Ovary (tissue), 9 donors: ENCODE data around the gene SLC12A9. TPM values are rescaled to one million over a fixed set of nuclear protein-coding genes. Genes with fewer than 3 reads are reported as not detected.
A peak's percentile ranks its signal among the peaks of the same experiment; 100 is the strongest.

Experiments used
- DNase-seq, 5 donors: peaks; one replicate each; pipeline ENCODE4 v3.0.0-alpha.2; 2019 to 2020
- H3K27ac ChIP-seq, 2 donors: fragments of 200-600 bp; one replicate each; pipeline versions ENCODE4 v1.5.1 to v1.8.0; 2019 to 2022
- H3K27me3 ChIP-seq: fragments of 200-600 bp; one replicate; pipeline ENCODE4 v1.8.0; 2022
- H3K36me3 ChIP-seq: fragments of 200-600 bp; sonication (generic); one replicate; pipeline ENCODE4 v1.5.1; 2019
- H3K4me1 ChIP-seq: one replicate; pipeline ENCODE4 v1.8.1; 2013; ENCODE audit warnings: mild to moderate bottlenecking, moderate library complexity; ENCODE audit not compliant: insufficient read depth
- H3K4me3 ChIP-seq: fragments of 200-600 bp; sonication (generic); one replicate; pipeline ENCODE4 v1.5.1; 2017
- H3K9me3 ChIP-seq, 2 donors: fragments of 200-600 bp in 1 of 2; sonication (generic) in 1 of 2; one replicate each; pipeline versions ENCODE4 v1.5.1 to v1.8.1; 2013 to 2019; ENCODE audit warnings: mild to moderate bottlenecking in 1 of 2, moderate library complexity in 1 of 2
- EP300 ChIP-seq: sonication (generic); formaldehyde crosslinking; IDR thresholded peaks from one replicate; pipeline ENCODE4 v1.6.1; 2017; ENCODE audit warnings: antibody characterized with exemption
- POLR2A ChIP-seq: fragments of 450-650 bp; IDR thresholded peaks from one replicate; pipeline ENCODE4 v1.6.1; 2017; ENCODE audit warnings: antibody characterized with exemption, mild to moderate bottlenecking, moderate library complexity
- WGBS, 3 donors: extraction: QIAGEN DNeasy Blood & Tissue Kit in 1 of 3; methylation state at CpG; one replicate each; pipeline versions ENCODE4 v1.1.5 to v1.1.7; 2013 to 2017; 5-methylcytosine and 5-hydroxymethylcytosine counted together
- intact Hi-C, 4 donors: fragments of 100-400 bp; cut with DNase I; formaldehyde crosslinking; loops; one replicate each; pipeline versions ENCODE4 v1.11.0 to v1.15.1; 2022 to 2023
- polyA plus RNA-seq, 2 donors: library from polyadenylated mRNA; stranded (reverse); fragments of 200-250 nt in 1 of 2; fragments of 350-450 nt in 1 of 2; fragmentation: Illumina TruSeq in 1 of 2; extraction: RNeasy Lipid Tissue Mini Kit (QIAGEN cat#74804) in 1 of 2; gene quantifications; one replicate each; pipeline ENCODE4 v1.2.3, GENCODE V29; 2013 to 2014
- total RNA-seq, 7 donors: library from RNA; depleted of rRNA in 2 of 7; stranded (reverse); fragments of >200 nt in 2 of 7; fragmentation: NEBNext Ultra II Directional in 3 of 7; extraction: Animal tissue kit (Norgen Biotek cat#: 25700) in 3 of 7; gene quantifications; one replicate each; pipeline versions ENCODE4 v1.1.0 to v1.2.4, GENCODE V29; 2016 to 2023
- TF ChIP-seq, protein P1 (sequence below), 3 donors: fragments of 450-650 bp in 2 of 3; fragments of 200-600 bp in 1 of 3; IDR thresholded peaks; one replicate each; pipeline versions ENCODE4 v1.5.1 to v1.8.0; 2016 to 2022; ENCODE audit warnings: antibody characterized with exemption in 3 of 3, mild to moderate bottlenecking in 1 of 3
- donor health status: DM: no; HTN: no; CAD: no; lungs with moderate emphysema.
- donor health status: DM: no; HTN: no; CAD: no.
- donor health status: Bipolar disorder and iron deficiency.
- donor health status: DM: yes; HTN: yes; CAD: no.
- donor health status: DM: no; HTN: no; CAD: no.
- donor health status: DM: yes; HTN: yes; CAD: no.

SLC12A9 gene
- total and polyA plus RNA-seq, 9 donors, result 4.7 to 31.8 (median 25.2) TPM

DNA sequence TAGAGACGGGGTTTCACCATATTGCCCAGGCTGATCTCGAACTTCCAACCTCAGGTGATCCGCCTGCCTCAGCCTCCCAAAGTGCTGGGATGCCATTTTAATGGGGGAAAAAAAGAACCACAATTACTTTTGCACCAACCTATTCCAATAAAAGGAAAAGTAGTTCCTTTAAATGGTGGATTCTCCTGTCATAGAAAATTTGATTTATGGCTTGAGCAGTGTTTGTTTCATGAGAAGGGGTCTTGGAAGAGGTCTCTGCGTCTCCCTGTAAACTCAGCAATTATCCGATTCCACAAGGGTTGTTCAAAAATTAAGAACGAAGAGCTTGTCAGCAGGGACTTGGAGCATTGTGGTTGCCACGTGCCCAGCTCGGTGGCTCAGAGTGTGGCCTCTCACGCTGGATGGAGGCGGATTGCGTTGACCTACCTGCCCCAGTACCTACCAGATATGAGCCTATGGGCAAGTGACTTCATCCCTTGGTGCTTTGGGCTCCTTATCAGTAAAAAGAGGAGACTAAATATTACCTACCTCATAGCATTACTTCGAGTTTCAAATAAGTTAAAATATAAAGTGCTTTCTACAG, 11.8 kb downstream of the SLC12A9 start:
- Histone ChIP-seq H3K27ac (no peak overlapping the region), H3K4me3 (no peak overlapping the region), H3K9me3 (no peaks in the 10 kb centered on the region), H3K36me3 (no peaks in the 10 kb centered on the region), H3K4me1 (peaks cover 10% of the 10 kb centered on the region), H3K27me3 (no peaks in the 10 kb centered on the region)
- WGBS, 3 donors, result 88 to 91% (median 90%) methylated on average over 12 of the region's 12 CpGs
- intact Hi-C loops, result loop anchor here in 3 of 4 donors (10.0 kb wide), 2 partner anchors 160 to 390 kb away; partner anchors contain the start of genes TSC22D4 (in 2 of the 3) and POP7 (in 1 of the 3)
- no peak for TF ChIP-seq POLR2A
- TF ChIP-seq, protein P1, sequence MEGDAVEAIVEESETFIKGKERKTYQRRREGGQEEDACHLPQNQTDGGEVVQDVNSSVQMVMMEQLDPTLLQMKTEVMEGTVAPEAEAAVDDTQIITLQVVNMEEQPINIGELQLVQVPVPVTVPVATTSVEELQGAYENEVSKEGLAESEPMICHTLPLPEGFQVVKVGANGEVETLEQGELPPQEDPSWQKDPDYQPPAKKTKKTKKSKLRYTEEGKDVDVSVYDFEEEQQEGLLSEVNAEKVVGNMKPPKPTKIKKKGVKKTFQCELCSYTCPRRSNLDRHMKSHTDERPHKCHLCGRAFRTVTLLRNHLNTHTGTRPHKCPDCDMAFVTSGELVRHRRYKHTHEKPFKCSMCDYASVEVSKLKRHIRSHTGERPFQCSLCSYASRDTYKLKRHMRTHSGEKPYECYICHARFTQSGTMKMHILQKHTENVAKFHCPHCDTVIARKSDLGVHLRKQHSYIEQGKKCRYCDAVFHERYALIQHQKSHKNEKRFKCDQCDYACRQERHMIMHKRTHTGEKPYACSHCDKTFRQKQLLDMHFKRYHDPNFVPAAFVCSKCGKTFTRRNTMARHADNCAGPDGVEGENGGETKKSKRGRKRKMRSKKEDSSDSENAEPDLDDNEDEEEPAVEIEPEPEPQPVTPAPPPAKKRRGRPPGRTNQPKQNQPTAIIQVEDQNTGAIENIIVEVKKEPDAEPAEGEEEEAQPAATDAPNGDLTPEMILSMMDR (IDR thresholded peaks at IDR 0.05), result no peak
- TF ChIP-seq EP300, result no peak
- no peak for DNase-seq

- Histone ChIP-seq H3K4me3 (no peak overlapping the region), H3K4me1 (peaks cover 10% of the 10 kb centered on the region), H3K9me3 (no peaks in the 10 kb centered on the region), H3K36me3 (no peaks in the 10 kb centered on the region), H3K27me3 (no peaks in the 10 kb centered on the region), H3K27ac (peak overlapping the region; percentile 88 to 96)
- intact Hi-C loops, result loop anchor here in 3 of 4 donors (10.0 kb wide), 2 partner anchors 161 to 391 kb away; partner anchors contain the start of genes TSC22D4 (in 2 of the 3) and POP7 (in 1 of the 3)
- DNase-seq, result no peak
- TF ChIP-seq EP300 (no peak), POLR2A (no peak)
- TF ChIP-seq, protein P1 (IDR thresholded peaks at IDR 0.05), result no peak
- WGBS, 3 donors, result 84 to 89% (median 86%) methylated on average over 17 of the region's 17 CpGs
These were observed 12.9 kb downstream of the SLC12A9 start for GRCh38 chr7:100865372-100865911.

DNA sequence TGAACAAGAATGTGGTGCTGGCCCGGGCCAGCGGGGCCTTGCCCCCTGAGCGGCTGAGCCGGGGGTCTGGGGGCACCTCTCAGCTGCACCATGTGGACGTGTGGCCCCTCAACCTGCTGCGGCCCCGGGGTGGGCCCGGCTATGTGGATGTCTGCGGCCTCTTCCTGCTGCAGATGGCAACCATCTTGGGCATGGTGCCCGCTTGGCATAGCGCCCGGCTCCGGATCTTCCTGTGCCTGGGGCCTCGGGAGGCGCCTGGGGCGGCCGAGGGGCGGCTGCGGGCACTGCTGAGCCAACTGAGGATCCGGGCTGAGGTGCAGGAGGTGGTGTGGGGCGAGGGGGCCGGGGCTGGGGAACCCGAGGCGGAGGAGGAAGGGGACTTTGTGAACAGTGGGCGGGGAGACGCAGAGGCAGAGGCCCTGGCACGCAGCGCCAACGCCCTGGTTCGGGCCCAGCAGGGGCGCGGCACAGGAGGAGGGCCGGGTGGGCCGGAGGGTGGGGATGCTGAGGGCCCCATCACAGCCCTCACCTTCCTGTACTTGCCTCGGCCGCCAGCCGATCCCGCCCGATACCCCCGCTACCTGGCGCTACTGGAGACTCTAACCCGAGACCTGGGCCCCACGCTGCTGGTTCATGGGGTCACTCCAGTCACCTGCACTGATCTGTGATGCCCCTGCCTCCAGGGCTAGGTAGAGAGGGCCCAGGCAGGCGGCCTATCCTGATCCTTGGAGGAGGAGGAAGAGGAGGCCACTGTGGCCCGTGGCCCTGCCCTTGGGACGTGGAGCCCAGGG, 13.6 kb downstream of the SLC12A9 start:
- WGBS, 3 donors, result 61 to 83% (median 73%) methylated on average over 28 to 46 of the region's 46 CpGs
- peak overlapping the region; percentile 88 to 96 for H3K27ac ChIP-seq
- no peak for TF ChIP-seq EP300
- TF ChIP-seq POLR2A, result no peak
- TF ChIP-seq, protein P1 (IDR thresholded peaks at IDR 0.05), result no peak
- no peaks in the 10 kb centered on the region for H3K9me3 ChIP-seq
- no peaks in the 10 kb centered on the region for H3K36me3 ChIP-seq
- no peaks in the 10 kb centered on the region for H3K27me3 ChIP-seq
- peak overlapping the region; percentile 99 for H3K4me3 ChIP-seq
- peaks cover 10% of the 10 kb centered on the region for H3K4me1 ChIP-seq
- DNase-seq, result peak; percentile 63 to 86 (median 85)
- intact Hi-C loops, result loop anchor here in 3 of 4 donors (10.0 kb wide), 2 partner anchors 161 to 391 kb away; partner anchors contain the start of genes TSC22D4 (in 2 of the 3) and POP7 (in 1 of the 3)

DNA sequence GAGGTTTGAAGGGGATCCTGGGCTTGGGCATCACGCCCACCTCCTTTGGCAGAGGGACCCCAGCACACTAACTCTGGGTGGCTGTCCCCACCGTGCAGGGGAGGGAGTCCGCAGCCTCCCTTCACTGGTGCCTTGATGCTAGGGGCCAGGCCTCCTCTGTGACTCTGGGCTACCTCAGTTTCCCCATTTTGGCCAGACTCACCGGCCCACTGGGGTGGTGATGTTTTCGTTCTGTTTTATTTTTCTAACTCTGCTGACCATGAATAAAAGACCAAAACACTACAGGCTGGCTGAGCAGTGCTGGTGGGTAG, 14.2 kb downstream of the SLC12A9 start:
- no peaks in the 10 kb centered on the region for H3K36me3 ChIP-seq

More for the DNA sequence above, 14.2 kb downstream of the SLC12A9 start:
- H3K27me3 ChIP-seq, result no peaks in the 10 kb centered on the region
- peak overlapping the region; percentile 88 to 96 for H3K27ac ChIP-seq
- TF ChIP-seq POLR2A, result no peak
- TF ChIP-seq, protein P1 (IDR thresholded peaks at IDR 0.05), result no peak
- no peak for TF ChIP-seq EP300
- intact Hi-C loops, result loop anchor here in 3 of 4 donors (10.0 kb wide), 2 partner anchors 162 to 392 kb away; partner anchors contain the start of genes TSC22D4 (in 2 of the 3) and POP7 (in 1 of the 3)
- H3K9me3 ChIP-seq, result no peaks in the 10 kb centered on the region
- peak overlapping the region; percentile 99 for H3K4me3 ChIP-seq
- DNase-seq, result peak in 2 of 5 donors; percentile 40 to 70
- peaks cover 10% of the 10 kb centered on the region for H3K4me1 ChIP-seq
- 24 to 38% (median 35%) methylated on average over 5 of the region's 5 CpGs for WGBS, 3 donors
